Left kidney (tissue), 2 donors: ENCODE data around the gene B3GNT4. TPM values are rescaled to one million over a fixed set of nuclear protein-coding genes. Genes with fewer than 3 reads are reported as not detected.
"Not testable (repeated sequence)": the region's sequence is repeated elsewhere in the genome, so short reads cannot be mapped to it uniquely, and the experiment has no call there.

Experiments used
- DNase-seq: peaks from one replicate; pipeline ENCODE4 v3.0.0-alpha.2; 2013
- polyA plus RNA-seq: library from polyadenylated mRNA; unstranded; fragments of 120-200 nt; gene quantifications from one replicate; pipeline ENCODE4 v1.2.1, GENCODE V29; 2013; ENCODE audit not compliant: insufficient read length

The B3GNT4 gene
- polyA plus RNA-seq, 1 donor = 6.4 TPM

- no peak for DNase-seq
Measured at GRCh38 chr12:122208073-122208820, 4.7 kb downstream of the B3GNT4 start.

GRCh38 chr12:122215771-122216170 is 12.3 kb downstream of the B3GNT4 start:
- DNase-seq = no peak

GRCh38 chr12:122216445-122216844 is 12.9 kb downstream of the B3GNT4 start:
- no peak for DNase-seq

GRCh38 chr12:122225683-122226365 is 22.3 kb downstream of the B3GNT4 start, which contains the start of gene DIABLO:
Gene DIABLO, minus strand, starts transcription at chr12:122226052. Its CDS starts 38 bp downstream, at chr12:122226014.
- DNase-seq = peak; percentile 99

GRCh38 chr12:122226366-122227125 is 23.0 kb downstream of the B3GNT4 start:
- DNase-seq = no peak

- DNase-seq = no peak
Measured at GRCh38 chr12:122227341-122227740, 23.8 kb downstream of the B3GNT4 start.

GRCh38 chr12:122228092-122228491 is 24.6 kb downstream of the B3GNT4 start:
- DNase-seq = no peak

- no peak for DNase-seq
Measured at GRCh38 chr12:122230798-122231197, 27.3 kb downstream of the B3GNT4 start.

GRCh38 chr12:122232691-122233090 is 29.2 kb downstream of the B3GNT4 start:
- DNase-seq = no peak

- no peak for DNase-seq
Measured at GRCh38 chr12:122235741-122236140, 32.2 kb downstream of the B3GNT4 start.

GRCh38 chr12:122238861-122239260 is 35.4 kb downstream of the B3GNT4 start:
- no peak for DNase-seq

GRCh38 chr12:122243965-122244364 is 40.5 kb downstream of the B3GNT4 start:
- no peak for DNase-seq

GRCh38 chr12:122244565-122245371 is 41.3 kb downstream of the B3GNT4 start:
- DNase-seq = no peak

- no peak for DNase-seq
Measured at GRCh38 chr12:122245553-122245952, 42.0 kb downstream of the B3GNT4 start.

GRCh38 chr12:122250047-122250446 is 46.5 kb downstream of the B3GNT4 start:
- DNase-seq = no peak

- no peak for DNase-seq
Measured at GRCh38 chr12:122250536-122250935, 47.0 kb downstream of the B3GNT4 start.

GRCh38 chr12:122258462-122258861 is 55.0 kb downstream of the B3GNT4 start:
- DNase-seq = not testable (repeated sequence)
